Measurements from ENCODE around the gene RPS15.
"Not testable (repeated sequence)": the region's sequence is repeated elsewhere in the genome, so short reads cannot be mapped to it uniquely, and the experiment has no call there.

Gene RPS15

DNA sequence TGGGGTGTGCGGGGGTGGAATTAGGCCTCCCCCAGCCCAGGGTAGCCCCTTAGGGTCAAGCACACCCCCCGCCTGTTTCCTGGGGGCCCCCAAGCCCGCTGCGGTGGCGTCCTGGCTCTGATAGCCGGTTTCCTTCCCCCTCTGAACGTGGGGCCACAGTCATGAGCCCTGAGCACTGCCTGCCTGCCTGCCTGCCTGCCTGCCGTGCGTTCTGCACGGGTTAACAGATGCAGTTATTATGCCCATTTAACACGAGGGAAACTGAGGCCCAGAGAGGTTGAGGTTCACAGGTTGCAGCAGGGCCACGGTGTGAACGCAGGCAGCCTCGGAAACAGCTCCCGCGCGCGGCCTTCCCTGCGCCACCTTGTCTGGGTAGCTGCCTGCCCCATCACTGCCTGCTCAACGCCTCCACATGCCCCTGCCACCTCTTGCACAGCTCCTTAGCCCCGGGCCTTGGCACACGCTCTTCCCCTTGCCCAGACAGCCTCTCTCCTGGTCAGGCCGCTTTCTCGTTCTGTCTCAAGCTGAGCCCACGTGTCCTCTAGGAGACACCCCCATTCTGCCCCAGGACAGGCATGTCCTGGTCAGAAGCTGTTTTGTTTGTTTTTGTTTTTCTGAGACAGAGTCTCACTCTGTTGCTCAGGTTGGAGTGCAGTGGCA, 35.7 kb upstream of the RPS15 start:
- no peak for DNase-seq

DNA sequence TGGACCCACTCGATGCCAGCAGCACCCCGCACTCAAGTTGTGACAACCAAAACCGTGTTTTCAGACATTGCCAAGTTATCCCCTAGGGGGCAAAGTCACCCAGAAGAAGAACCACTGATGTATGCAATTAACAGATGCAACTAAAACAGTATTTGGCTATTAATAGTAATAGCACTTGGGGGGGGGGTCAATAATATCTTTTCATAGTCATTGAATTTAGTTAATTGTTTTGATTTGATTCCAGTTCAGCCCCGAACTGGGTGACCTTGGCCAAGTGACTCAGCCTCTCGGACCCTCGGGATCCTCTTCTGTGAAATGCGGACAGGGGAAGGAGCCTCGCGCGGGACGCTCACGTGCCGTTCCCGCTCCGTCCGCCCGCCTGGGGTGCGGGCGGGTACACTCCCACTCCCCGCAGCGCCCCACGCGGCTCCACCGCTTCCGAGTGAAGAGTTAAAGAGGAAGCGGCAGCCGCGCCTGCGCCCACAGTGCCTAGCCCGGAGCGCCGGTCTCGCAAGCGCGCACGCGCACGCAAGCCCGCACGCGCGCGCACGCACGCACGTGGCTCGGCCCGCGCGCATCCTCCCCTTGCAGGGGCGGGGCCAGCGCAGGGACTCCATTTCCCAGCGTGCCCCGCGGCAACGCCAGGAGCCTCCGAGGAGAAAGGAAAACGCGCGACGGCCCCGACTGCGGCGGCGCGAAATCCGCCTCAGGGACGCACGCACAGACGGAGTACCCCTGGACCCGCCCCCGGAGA, 31.2 kb upstream of the RPS15 start:
- DNase-seq: peak; percentile 100

DNA sequence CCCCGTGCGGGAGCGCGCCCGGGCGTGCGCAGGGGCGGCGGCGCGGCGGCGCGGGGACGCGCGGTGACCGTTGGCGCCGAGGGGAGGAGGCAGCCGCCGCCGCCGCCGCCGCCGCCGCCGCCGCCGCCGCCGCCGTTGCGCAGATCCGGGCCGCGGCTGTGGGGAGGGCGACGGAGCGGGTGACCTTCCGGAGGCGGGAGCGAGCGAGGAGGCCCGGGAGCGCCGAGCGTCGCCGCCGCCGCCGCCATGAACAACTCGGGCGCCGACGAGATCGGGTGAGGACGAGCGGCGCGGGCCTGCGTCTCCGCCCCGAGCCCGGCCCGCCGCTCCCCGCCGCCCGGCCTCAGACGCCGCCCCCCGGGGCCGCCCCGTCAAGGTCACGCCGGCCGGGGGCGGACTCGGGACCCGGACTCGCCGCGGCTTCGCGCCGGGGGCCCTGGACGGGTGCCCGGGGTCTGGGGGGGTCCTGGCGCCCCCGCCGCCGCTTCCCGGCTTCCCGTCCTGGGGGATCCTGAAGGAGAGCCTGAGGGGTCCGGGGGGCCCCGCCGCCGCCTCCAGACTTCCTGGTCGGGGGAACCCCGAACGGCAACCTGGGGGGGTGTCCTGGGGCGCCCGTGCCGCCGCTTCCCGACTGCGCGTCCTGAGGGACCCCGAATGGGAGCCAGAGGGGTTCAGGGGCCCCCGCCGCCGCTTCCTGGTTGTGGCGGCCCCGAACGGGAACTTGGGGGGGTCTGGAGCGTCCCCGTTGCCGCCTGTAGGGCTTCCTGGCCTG, 30.5 kb upstream of the RPS15 start, which contains the start of gene DAZAP1:
Gene DAZAP1, plus strand, starts transcription at position 59 of the 772 bp plus-strand sequence. Its CDS starts 188 bp downstream, at position 247.
- DNase-seq: peak; percentile 50

DNA sequence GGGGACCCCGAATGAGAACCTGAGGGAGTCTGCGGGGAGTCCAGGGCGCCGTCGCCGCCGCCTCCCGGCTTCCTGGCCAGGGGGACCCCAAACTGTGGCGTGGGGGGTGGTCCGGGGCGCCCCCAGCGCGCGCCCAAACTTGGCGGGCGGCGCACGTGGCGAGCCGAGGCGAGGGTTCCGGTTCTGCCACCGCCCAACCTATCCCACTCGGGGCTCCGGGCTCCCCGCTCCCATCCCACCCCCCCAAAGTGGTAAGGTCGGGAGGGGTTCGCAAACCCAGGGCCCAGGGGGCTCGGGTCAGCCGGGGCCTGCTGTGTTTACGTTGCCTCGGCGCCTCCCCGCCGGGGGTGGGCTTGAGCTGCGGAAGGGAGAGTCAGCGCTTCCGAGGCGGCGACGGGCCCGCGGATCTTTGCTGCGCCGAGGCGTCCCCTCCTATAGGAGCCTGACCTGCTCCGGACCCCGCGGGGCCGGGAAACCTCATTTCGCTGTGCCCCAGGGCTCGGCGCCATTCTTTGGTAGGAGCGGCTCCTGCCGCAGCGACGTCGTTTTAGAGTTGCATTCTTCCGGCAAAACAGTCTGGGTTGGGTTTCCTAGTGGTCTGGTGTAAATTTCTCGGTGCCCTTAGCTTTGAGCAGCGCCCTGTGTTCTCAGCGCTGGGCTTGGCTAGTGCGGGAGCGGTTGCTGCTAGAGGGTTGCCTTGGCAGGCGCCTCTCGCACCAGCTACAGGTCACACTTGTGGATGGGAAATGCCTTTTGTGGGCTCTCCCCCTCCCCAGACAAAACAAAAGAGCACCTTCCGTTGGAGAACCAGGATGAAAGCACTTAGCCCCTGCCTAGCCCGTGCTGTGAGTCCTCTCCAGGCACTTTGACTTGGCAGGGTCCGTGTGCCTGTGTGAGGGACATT, 29.6 kb upstream of the RPS15 start:
- peak; percentile 54 for DNase-seq

DNA sequence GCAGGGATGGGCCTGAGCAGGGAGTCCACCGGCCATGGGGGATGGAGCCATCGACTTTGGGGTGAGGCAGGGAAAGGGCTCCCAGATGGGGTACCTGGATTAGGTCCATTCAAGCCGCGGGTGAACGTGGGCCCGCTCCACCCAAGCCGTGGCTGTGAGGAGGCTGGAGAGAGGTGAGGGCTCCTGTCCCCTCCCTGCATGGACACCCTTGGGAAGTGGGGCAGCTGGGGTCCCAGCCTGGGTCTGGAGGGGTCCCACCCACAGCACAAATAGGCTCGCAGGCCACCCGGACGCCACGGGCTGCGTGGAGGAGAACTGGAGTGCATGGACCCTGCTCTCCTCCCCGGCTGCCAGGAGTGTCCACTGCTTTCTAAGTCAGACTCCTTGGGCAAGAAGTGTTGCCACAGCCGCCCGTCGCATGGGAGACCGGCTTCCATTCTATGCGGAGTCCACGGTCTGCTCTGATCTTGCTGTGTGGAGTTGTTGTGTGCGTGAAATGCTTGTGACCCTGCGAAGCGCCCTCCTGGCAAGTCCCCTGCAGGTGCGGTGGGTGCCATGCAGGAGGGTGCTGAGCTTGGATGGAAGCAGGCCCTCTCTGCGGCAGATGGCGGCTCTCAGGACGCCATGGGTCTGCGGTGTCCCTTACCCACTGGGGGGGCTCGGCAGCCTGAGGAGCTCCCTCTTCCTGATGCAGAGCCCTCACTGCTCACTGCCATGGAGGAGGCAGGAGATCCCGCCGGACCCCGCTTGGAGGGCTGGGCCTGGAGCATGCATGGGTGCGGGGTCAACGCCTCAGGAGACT, 28.8 kb upstream of the RPS15 start:
- no peak for DNase-seq

DNA sequence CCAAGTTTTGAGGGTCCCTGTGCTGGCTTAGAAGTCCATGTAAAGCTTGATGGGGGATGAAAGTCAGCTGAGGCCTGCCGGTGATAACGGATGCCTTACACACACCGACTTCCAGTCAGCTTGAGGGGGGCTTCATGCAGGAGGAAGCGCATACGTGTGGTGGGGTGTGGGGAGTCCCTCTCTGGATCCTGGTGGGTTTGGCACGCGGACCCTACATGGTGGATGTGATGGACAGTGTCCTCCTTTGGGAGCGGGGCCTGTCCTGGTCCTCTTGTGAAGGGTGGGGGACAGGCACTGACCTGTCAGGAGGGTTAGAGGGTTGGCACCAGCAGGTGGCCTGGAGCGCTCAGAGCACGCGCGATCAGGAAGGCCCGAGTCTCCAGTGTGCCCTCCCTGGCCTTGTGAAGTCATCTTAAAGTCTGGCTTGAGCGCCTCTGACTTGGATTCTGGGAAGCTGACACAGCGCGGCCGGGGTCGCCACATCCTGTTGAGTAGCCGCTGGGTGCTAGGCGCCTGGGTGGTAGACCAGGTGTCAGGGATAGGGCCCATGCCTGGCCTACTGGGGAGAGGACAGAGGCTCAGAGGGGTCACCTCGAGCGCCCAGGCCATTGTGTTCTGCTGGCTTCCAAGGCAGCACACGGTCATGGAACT, 27.9 kb upstream of the RPS15 start:
- DNase-seq: no peak

DNA sequence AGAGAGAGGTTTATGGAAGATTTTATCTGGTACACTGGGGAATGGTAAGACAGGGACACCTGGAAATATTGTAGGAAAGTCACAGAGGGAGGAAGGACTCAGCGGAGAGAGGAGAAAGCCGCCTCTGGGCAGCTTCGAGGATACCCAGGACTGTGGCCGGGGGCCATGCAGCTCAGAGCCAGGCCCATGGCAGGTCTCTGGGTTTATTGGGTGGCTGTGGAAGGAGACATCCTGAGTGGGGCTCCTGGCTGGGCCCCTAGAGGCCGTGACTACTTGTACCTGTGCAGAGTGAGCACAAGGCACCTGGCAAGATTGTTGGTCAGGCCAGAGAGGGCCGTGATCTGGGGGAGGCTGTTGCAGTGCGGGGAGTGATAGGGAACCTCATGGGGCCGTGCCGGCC, 27.4 kb upstream of the RPS15 start:
- DNase-seq: no peak

DNA sequence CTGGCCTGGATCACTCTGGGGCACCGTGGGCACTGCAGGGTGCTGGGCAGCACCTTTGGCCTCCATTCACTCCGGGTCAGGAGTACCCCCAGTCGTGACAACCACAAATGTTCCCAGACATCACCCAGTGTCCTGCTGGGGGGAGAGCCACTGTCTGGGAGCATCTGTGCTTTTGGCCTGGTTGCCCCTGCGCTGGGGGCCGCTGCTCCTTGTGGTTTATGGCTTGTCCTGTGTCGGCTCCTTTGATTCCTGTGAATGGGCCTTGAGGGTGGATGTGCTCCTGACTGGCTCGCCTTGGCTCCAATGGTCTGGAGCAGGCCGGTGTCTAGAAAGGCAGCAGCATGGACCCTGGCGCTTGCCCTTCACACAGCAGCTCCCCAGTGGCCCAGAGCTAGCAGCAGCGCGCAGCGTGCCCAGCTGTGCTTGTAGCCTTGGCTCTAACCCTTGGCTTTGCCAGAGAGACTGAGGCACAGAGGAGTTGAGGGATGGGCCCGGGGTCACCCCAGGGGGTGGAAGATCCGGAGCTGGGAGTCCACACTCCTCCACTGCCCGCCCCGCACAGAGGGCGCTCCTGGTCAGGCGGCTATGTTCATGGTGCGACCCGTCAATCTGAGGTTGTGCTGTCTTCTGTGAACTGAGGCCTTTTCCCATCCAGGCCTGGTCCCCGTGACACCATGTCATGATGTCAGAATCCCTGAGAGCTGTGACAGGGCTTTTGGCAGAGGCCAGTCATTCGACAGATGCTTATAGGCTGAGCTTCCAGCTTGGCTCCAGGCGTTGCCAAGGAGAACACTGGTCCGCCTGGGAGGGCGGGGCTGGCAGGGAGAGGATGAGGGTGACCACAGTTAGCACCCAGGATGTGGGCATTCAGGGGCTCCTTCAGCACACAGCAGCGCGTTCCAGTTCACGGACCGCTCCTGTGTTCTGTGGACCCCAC, 26.7 kb upstream of the RPS15 start:
- DNase-seq: no peak

DNA sequence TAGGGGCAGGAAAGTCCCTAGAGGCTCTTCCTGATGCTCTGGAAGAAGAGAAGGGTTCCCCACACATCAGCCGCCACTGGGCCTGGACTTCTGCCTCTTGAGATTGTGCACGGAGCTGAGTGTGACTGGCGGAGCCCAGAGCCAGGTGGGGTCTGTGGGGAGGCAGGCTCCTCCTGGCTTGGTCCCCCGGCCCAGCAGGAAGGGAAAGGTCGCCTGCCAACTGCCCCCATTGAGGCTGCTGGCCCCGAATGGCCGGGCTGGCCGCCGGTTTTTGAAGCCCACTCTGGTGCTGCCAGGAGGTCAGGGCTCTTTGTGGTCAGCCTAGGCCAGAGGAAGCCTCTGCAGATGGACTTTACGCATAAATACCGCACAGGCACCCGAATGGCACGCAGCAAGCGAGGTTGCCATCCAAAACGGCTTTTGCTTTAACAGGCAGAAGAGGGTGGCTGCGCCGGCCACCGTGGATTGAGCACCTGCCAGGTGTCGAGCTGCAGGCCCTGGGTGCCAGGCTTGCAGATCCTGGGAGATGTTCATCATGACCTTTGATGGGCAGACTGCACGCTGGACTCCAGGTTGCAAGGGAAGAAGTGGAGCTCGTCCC, 25.8 kb upstream of the RPS15 start:
- DNase-seq: no peak

DNA sequence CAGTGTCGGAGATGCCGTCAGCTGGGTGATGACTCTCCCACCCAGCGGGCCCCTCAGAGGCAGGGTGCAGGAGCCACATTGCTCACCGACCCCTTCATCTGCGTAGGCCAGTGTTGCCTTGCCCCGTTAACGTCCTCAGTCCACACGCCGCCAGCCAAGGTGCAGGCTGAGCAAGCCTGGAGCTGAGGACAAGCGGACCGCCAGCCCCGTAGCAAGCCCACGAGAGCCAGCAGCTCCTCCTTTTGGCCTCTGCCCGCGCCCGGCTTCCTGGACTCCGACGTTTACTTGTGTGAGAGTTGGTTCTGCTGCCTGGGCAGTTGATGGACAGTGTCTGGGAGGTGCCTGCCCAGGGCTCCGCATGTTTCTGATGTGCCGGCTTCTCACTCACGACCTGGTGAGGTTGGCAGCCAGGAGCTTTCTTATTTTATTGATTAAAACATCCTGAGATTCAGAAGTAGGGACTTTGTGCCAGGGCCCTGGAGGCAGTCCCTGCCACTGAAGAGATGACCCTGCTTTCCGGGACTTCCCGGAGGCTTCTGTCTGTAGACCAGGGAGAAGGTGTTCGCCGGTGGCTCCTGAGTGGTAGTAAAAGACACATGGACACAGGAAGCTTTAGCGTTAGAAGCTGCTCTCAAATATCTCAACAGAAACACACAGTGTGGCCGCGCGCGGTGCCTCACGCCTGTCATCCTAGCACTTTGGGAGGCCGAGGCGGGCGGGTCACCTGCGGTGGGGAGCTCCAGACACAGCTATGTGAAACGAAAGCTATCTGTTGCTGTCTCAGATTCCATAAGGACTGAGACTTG, 25.0 kb upstream of the RPS15 start:
- no peak for DNase-seq

DNA sequence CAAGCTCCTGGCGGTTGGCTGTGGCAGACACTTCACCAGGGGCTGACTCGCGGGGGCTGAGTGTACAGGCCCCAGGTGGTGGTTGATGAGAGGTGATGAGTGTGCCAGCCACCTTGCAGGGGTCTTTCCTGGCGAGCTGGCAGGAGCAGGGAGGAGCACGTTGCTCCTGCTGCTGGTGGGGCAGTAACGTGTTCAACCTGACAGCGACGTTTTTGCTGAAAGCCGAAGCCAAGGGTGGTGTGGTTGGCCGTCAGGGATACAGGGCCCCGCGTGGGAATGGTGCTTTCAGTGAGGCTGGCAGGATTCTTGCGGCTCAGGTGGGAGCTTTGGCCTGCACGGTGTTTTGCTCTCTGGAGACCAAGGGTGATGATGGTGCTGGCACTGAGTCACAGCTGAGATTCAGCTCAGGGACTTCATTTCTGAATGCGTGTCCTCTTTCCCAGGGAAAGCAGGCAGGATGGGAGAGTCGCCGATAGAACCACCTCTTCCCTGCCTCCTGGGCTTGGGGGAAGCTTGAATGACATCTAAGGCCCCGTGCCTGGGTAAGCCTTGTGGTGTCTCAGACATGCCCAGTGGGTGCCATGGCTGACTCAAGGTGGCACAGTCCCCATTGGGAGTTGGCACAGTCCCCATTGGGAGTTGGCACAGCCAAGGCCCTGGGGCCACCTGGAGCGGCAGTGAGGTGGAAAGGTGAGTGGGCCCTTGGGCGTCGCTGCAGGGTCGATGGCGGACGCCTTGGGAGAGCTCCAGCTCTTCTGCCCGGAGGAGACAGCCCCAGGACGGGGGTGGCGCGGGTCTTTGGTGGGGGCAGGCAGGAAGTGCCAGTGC, 22.0 kb upstream of the RPS15 start:
- no peak for DNase-seq

DNA sequence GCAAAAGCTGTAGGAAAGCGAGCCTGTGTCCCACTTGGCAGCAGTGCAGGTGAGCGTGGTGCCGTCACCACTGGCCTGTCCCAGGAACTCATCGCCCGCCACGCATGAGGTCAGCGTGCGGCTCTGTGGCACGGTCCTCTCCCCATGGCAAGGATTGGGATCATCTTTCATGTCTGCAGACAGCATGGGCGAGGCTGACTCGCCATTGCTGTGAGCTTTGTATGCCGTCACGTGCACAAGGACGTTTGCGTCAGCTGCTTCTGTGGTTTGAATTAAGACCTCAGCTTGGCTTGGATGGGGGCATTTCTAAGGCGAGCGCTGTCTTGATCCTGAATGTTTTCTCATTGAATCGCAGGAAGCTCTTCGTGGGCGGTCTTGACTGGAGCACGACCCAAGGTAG, 21.1 kb upstream of the RPS15 start:
- no peak for DNase-seq

DNA sequence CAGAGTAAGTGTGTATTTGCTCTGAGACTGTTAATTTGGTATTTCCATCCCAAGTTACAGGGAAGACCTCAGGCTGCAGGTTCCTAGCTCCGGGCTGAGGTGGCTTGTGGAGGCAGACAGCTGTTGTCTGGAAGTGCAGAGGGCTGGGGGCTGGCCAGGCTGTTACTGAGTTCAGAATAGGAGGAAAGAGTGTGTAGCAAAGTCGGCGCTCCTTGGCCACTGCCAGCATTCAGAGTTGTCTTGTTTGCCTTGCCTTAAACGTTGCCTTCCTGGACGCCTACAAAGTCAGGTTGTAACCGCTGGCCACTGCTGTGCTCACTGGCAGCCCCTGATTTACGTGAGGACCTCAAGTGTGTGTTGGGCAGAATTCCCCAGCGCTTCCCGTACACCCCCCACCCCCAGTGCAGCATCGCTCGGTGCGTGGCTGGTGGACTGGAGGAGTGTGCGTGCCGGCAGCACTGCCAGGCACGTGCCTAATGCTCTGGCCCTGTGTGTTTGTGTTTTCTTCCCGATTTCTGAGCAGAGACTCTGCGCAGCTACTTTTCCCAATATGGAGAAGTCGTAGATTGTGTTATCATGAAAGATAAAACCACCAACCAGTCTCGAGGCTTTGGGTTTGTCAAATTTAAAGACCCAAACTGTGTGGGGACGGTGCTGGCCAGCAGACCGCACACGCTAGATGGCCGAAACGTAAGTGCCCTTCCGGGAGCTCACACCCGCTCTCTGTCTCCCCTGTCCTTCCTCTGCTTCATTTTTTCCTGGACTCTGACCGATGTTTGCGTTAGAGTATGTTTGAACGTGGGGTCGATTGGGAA, 20.3 kb upstream of the RPS15 start:
- DNase-seq: no peak

DNA sequence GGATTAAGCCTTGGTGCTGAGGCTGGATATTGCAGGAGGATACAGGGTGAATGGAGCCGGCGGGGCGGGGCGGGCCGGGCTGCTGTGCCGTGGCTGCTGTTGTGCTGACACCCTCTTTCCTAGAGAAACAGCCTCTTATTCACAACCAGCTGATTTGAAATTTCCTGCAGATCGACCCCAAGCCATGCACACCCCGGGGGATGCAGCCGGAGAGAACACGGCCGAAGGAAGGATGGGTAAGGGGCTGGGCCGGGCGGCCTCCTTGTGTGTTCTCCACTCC, 19.8 kb upstream of the RPS15 start:
- DNase-seq: no peak

DNA sequence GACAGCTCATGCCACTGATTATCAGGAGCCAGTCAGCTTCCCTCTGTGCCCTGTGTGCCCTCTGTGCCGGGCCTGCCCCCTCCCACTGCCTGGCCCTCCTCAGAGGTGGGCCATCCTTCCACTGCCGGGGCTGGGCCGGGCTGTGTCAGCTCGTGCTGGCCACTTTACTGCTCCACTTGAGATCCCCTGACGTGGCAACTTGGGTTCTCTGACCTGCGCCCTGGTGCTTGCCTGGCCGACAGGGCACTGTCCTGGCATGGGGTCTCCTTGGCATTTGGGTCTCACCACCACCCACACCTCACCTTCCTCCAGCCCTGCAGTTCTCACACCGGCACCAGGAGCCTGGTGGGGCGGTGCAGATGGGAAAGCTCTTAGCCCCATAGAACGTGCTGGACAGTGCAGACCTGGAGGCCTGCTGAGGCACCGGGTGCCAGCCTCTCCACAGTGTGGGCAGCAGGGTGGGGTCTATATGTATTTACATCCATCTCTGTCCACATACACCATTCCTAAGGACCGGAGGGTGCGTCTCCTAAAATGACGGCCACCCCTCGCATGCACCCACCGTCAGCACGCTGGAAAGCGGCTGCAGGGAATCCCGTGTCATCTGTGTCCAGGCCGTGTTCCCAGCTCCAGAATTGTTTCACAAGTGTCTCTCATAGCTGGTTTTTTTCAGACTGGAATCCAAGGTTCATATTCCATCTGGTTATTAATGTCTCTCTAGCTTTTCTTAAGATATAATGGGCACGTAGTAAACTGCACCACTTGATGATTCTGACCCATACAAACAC, 19.1 kb upstream of the RPS15 start:
- no peak for DNase-seq

DNA sequence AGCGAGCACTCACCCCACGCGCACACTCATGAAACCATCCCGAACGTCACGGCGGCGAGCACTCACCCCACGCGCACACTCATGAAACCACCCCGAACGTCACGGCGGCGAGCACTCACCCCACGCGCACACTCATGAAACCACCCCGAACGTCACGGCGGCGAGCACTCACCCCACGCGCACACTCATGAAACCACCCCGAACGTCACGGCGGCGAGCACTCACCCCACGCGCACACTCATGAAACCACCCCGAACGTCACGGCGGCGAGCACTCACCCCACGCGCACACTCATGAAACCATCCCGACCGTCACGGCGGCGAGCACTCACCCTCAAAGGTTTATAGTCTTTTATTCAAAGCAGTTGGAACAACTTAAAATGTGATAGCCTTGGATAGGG, 18.1 kb upstream of the RPS15 start:
- not testable (repeated sequence) for DNase-seq
